NB4 (cell line): ENCODE results near the gene TSEN34.
A peak's percentile ranks its signal among the peaks of the same experiment; 100 is the strongest.

Experiments used
- CTCF ChIP-seq: IDR thresholded peaks from one replicate; pipeline ENCODE4 v1.5.1; 2012; ENCODE audit warnings: low read depth, low read length
- MAX ChIP-seq: IDR thresholded peaks from 2 replicates; pipeline ENCODE4 v1.6.1; 2011; ENCODE audit warnings: low read depth, low read length
- MYC ChIP-seq: IDR thresholded peaks from 2 replicates; pipeline ENCODE4 v1.6.1; 2011; ENCODE audit warnings: low read depth, low read length
- POLR2A ChIP-seq: IDR thresholded peaks from 2 replicates; pipeline ENCODE4 v1.6.1; 2011; ENCODE audit warnings: mild to moderate bottlenecking; ENCODE audit not compliant: insufficient read length; ENCODE audit errors: extremely low read depth

- TF ChIP-seq CTCF (no peak), POLR2A (peak; percentile 58), MYC (peak; percentile 70), MAX (peak; percentile 71)
These were observed 1.2 kb upstream of the TSEN34 start for GRCh38 chr19:54189735-54190502.
